ENCODE results near the gene ZNF655. TPM values are rescaled to one million over a fixed set of nuclear protein-coding genes. Genes with fewer than 3 reads are reported as not detected.

The ZNF655 gene, protein sequence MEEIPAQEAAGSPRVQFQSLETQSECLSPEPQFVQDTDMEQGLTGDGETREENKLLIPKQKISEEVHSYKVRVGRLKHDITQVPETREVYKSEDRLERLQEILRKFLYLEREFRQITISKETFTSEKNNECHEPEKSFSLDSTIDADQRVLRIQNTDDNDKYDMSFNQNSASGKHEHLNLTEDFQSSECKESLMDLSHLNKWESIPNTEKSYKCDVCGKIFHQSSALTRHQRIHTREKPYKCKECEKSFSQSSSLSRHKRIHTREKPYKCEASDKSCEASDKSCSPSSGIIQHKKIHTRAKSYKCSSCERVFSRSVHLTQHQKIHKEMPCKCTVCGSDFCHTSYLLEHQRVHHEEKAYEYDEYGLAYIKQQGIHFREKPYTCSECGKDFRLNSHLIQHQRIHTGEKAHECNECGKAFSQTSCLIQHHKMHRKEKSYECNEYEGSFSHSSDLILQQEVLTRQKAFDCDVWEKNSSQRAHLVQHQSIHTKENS
- total RNA-seq (2021) (59.3 and 60.6 TPM in 2 replicates), Bru-seq, nascent RNA (percentile 94 among the genes with signal in this experiment), BruChase-seq, experiment 1, labeled RNA remaining after a 2-hour chase (percentile 99 among the genes with signal in this experiment), BruChase-seq, experiment 2, labeled RNA remaining after a 6-hour chase (percentile 97 among the genes with signal in this experiment)
- long read RNA-seq, full-length matches to known transcripts = 24 of 38 reads
- long read RNA-seq, partial matches to known transcripts = 4 of 38 reads
- long read RNA-seq, other reads (novel, unspliced or antisense) = 10 of 38 reads

DNA sequence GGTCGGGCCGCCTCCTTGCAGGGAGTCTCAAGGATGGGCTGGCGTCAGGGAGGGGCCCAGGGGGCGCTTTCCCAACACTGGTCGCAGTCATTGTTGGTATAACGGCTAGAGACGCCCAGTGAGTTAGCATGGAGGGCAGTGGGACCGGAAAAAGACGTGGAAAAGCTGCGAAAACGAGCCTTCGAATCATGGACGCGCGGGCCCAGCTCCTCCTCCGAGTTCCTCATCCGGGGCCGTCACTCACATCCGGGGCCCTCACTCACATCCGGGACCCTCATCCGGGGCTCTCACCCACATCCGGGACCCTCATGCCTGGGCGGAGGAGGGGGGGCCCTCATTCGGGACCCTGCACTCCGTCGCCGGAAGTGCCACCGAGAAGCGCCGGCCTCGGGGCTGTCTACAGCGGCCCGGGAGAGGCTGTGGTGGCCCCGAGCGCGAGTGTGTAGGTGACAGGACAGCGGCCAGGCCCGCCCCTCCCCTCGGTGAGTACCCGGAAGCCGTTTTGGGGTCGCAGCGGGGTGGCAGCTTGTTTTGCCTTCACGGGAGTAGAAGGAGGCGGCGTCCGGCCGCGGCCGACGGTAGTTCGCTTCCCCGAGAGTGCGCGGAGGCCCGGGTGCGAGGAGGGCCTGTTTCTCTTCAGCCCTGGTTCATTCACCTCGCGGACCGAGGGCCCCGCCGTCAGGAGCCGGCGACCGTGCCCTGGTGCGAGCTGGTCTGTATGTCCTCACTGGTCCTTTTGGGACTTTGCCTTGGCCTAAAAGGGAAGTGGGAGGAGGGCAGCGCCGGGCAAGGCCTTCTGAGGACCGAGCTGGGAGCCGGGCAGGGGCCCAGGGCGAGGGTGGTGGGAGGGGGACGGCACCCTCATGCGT lies at the start of gene ZNF655:
ZNF655 (plus strand) TSS at position 337 of the 869 bp plus-strand sequence. CDS start 1,918 bp downstream, outside the sequence.
- TF ChIP-seq EZH2 (IDR thresholded peaks at IDR 0.05; ENCODE audit: borderline replicate concordance, low read depth, low read length, poor library complexity, severe bottlenecking) (no peak), CTCF (conservative IDR thresholded peaks at IDR 0.05; ENCODE audit: low read depth, low read length) (no peak)
- H3K27ac ChIP-seq (ENCODE audit: low read depth, low read length, poor library complexity, severe bottlenecking) = peak within 1 kb of the TSS; percentile 97
- H3K4me1 ChIP-seq (ENCODE audit: insufficient read depth, low read length, poor library complexity, severe bottlenecking) = peaks cover 3% of the 10 kb centered on the region
- ChIA-PET POLR2A (ENCODE audit: low non-redundant PET) (interaction anchor here (0.6 kb wide), 1 partner anchor 150 kb away, joined by 3 read pairs; the partner anchor contains the start of gene BUD31), CTCF (interaction anchor here (0.6 kb wide), 1 partner anchor 30 kb away, joined by 14 read pairs; no protein-coding TSS in a partner anchor)
- peaks cover 40% of the 10 kb centered on the region for H3K36me3 ChIP-seq (ENCODE audit: insufficient read depth, low read length, poor library complexity, severe bottlenecking)
- intact Hi-C loops (cut with micrococcal nuclease; ENCODE audit: unreplicated experiment) = no loop called here
- H3K4me3 ChIP-seq (ENCODE audit: low read depth, low read length, poor library complexity, severe bottlenecking) = peak within 1 kb of the TSS; percentile 98
- no TSS peak for BruUV-seq (replicated peaks)
- DNase-seq (ENCODE audit: low spot score) = peak; percentile 98
- no peaks in the 10 kb centered on the region for H3K9me3 ChIP-seq (ENCODE audit: low read depth, low read length, poor library complexity, severe bottlenecking)
- no peaks in the 10 kb centered on the region for H3K27me3 ChIP-seq (replicated peaks; ENCODE audit: insufficient read depth, low read depth, low read length, poor library complexity)

GRCh38 chr7:99514050-99514449 lies 44.4 kb upstream of the ZNF655 start:
- Histone ChIP-seq H3K36me3 (ENCODE audit: insufficient read depth, low read length, poor library complexity, severe bottlenecking) (peaks cover 29% of the 10 kb centered on the region), H3K27ac (ENCODE audit: low read depth, low read length, poor library complexity, severe bottlenecking) (no peak overlapping the region), H3K9me3 (ENCODE audit: low read depth, low read length, poor library complexity, severe bottlenecking) (no peaks in the 10 kb centered on the region), H3K4me3 (ENCODE audit: low read depth, low read length, poor library complexity, severe bottlenecking) (no peak overlapping the region), H3K27me3 (replicated peaks; ENCODE audit: insufficient read depth, low read depth, low read length, poor library complexity) (no peaks in the 10 kb centered on the region), H3K4me1 (ENCODE audit: insufficient read depth, low read length, poor library complexity, severe bottlenecking) (no peaks in the 10 kb centered on the region)
- no peak for DNase-seq (ENCODE audit: low spot score)
- ChIA-PET CTCF (no interaction called here), POLR2A (ENCODE audit: low non-redundant PET) (no interaction called here)
- intact Hi-C loops (cut with micrococcal nuclease; ENCODE audit: unreplicated experiment) = no loop called here
- BruUV-seq (replicated peaks) = no TSS peak
- no peak for TF ChIP-seq CTCF (conservative IDR thresholded peaks at IDR 0.05; ENCODE audit: low read depth, low read length)
- TF ChIP-seq EZH2 (IDR thresholded peaks at IDR 0.05; ENCODE audit: borderline replicate concordance, low read depth, low read length, poor library complexity, severe bottlenecking) = no peak

- H3K4me1 ChIP-seq (ENCODE audit: insufficient read depth, low read length, poor library complexity, severe bottlenecking) = no peaks in the 10 kb centered on the region
- ChIA-PET POLR2A (ENCODE audit: low non-redundant PET) (no interaction called here), CTCF (interaction anchor here (0.6 kb wide), 1 partner anchor 53 kb away, joined by 8 read pairs; no protein-coding TSS in a partner anchor)
- BruUV-seq (replicated peaks) = no TSS peak
- intact Hi-C loops (cut with micrococcal nuclease; ENCODE audit: unreplicated experiment) = no loop called here
- H3K4me3 ChIP-seq (ENCODE audit: low read depth, low read length, poor library complexity, severe bottlenecking) = no peak overlapping the region
- H3K27me3 ChIP-seq (replicated peaks; ENCODE audit: insufficient read depth, low read depth, low read length, poor library complexity) = no peaks in the 10 kb centered on the region
- H3K9me3 ChIP-seq (ENCODE audit: low read depth, low read length, poor library complexity, severe bottlenecking) = no peaks in the 10 kb centered on the region
- DNase-seq (ENCODE audit: low spot score) = no peak
- TF ChIP-seq CTCF (conservative IDR thresholded peaks at IDR 0.05; ENCODE audit: low read depth, low read length) (no peak), EZH2 (IDR thresholded peaks at IDR 0.05; ENCODE audit: borderline replicate concordance, low read depth, low read length, poor library complexity, severe bottlenecking) (no peak)
- H3K27ac ChIP-seq (ENCODE audit: low read depth, low read length, poor library complexity, severe bottlenecking) = no peak overlapping the region
- H3K36me3 ChIP-seq (ENCODE audit: insufficient read depth, low read length, poor library complexity, severe bottlenecking) = peaks cover 24% of the 10 kb centered on the region
Observed at GRCh38 chr7:99521399-99521798, 37.0 kb upstream of the ZNF655 start.

All from A673 (cell line).